SK-N-SH treated with all-trans-retinoic acid at 6 μM for 48 hours (cell line): ENCODE measurements around the gene SCAF1.

Source experiments
- ATAC-seq: fragments of 200-7000 bp; cut with Tn5 transposase; 3 replicates; pipeline ENCODE4 v1.9.1; 2020; ENCODE audit warnings: mild to moderate bottlenecking, moderate library complexity
- ARNTL ChIP-seq: fragments of 450-650 bp; formaldehyde crosslinking; IDR thresholded peaks from 2 replicates; pipeline ENCODE4 v1.5.0; 2020; ENCODE audit warnings: low read depth, mild to moderate bottlenecking, moderate library complexity, borderline replicate concordance
- BACH2 ChIP-seq: fragments of 250-450 bp; sonication (Bioruptor Pico); IDR thresholded peaks from 2 replicates; pipeline ENCODE4 v1.9.0; 2021; ENCODE audit warnings: mild to moderate bottlenecking, borderline replicate concordance
- CSDC2 ChIP-seq: fragments of 250-450 bp; sonication (Bioruptor Pico); IDR thresholded peaks from 2 replicates; pipeline ENCODE4 v1.5.0; 2020; ENCODE audit warnings: mild to moderate bottlenecking, moderate library complexity
- ESRRG ChIP-seq: fragments of 250-450 bp; sonication (Bioruptor Pico); IDR thresholded peaks from 2 replicates; pipeline ENCODE4 v1.6.1; 2021; ENCODE audit warnings: mild to moderate bottlenecking
- GLIS3 ChIP-seq: fragments of 250-450 bp; sonication (Bioruptor Pico); IDR thresholded peaks from 2 replicates; pipeline ENCODE4 v1.5.0; 2020; ENCODE audit warnings: mild to moderate bottlenecking, moderate library complexity
- ISL1 ChIP-seq: fragments of 250-450 bp; sonication (Bioruptor Pico); IDR thresholded peaks from 2 replicates; pipeline ENCODE4 v2.1.2; 2022; ENCODE audit warnings: mild to moderate bottlenecking, moderate library complexity
- OSR1 ChIP-seq: fragments of 250-450 bp; sonication (Bioruptor Pico); IDR thresholded peaks from 2 replicates; pipeline ENCODE4 v1.8.0; 2022; ENCODE audit warnings: moderate library complexity, mild to moderate bottlenecking, inconsistent platforms
- PPARA ChIP-seq: fragments of 250-450 bp; sonication (Bioruptor Pico); IDR thresholded peaks from 2 replicates; pipeline ENCODE4 v1.5.0; 2020; ENCODE audit warnings: mild to moderate bottlenecking, borderline replicate concordance
- RARB ChIP-seq: fragments of 250-450 bp; sonication (Bioruptor Pico); IDR thresholded peaks from 2 replicates; pipeline ENCODE4 v1.8.0; 2021; ENCODE audit warnings: mild to moderate bottlenecking, moderate library complexity
- SNAI2 ChIP-seq: fragments of 250-450 bp; sonication (Bioruptor Pico); IDR thresholded peaks from 2 replicates; pipeline ENCODE4 v1.5.0; 2020; ENCODE audit warnings: mild to moderate bottlenecking, moderate library complexity
- TCF4 ChIP-seq: fragments of 250-450 bp; sonication (Bioruptor Pico); IDR thresholded peaks from 2 replicates; pipeline ENCODE4 v1.8.0; 2021; ENCODE audit warnings: mild to moderate bottlenecking, moderate library complexity, borderline replicate concordance
- TOX ChIP-seq: fragments of 250-450 bp; sonication (Bioruptor Pico); IDR thresholded peaks from 2 replicates; pipeline ENCODE4 v1.8.0; 2021; ENCODE audit warnings: mild to moderate bottlenecking, moderate library complexity, borderline replicate concordance
- ZC3H10 ChIP-seq: fragments of 250-450 bp; sonication (Bioruptor Pico); IDR thresholded peaks from 2 replicates; pipeline ENCODE4 v1.5.1; 2021; ENCODE audit warnings: mild to moderate bottlenecking, moderate library complexity
- ZFP3 ChIP-seq: fragments of 250-450 bp; sonication (Bioruptor Pico); IDR thresholded peaks from 2 replicates; pipeline ENCODE4 v1.5.0; 2020; ENCODE audit warnings: mild to moderate bottlenecking, moderate library complexity
- ZFP30 ChIP-seq: fragments of 450-650 bp; formaldehyde crosslinking; IDR thresholded peaks from 2 replicates; pipeline ENCODE4 v1.5.0; 2022; ENCODE audit warnings: mild to moderate bottlenecking, moderate library complexity
- ZNF565 ChIP-seq: fragments of 450-650 bp; formaldehyde crosslinking; conservative IDR thresholded peaks from 2 replicates; pipeline ENCODE4 v1.5.0; 2020; ENCODE audit warnings: low read depth, mild to moderate bottlenecking, moderate library complexity
- ZNF70 ChIP-seq: fragments of 450-650 bp; formaldehyde crosslinking; IDR thresholded peaks from 2 replicates; pipeline ENCODE4 v1.5.0; 2020; ENCODE audit warnings: mild to moderate bottlenecking, moderate library complexity
- ZNF8 ChIP-seq: fragments of 450-650 bp; formaldehyde crosslinking; IDR thresholded peaks from 2 replicates; pipeline ENCODE4 v1.5.0; 2020; ENCODE audit warnings: mild to moderate bottlenecking, moderate library complexity
- TF ChIP-seq, protein P1 (sequence below): fragments of 250-450 bp; sonication (Bioruptor Pico); IDR thresholded peaks from 2 replicates; pipeline ENCODE4 v1.5.1; 2021; ENCODE audit warnings: mild to moderate bottlenecking, moderate library complexity
- TF ChIP-seq, protein P2 (sequence below): fragments of 250-450 bp; sonication (Bioruptor Pico); IDR thresholded peaks from 2 replicates; pipeline ENCODE4 v1.8.0; 2020; ENCODE audit warnings: mild to moderate bottlenecking, moderate library complexity, borderline replicate concordance
- TF ChIP-seq, protein P3 (sequence below): fragments of 250-450 bp; sonication (Bioruptor Pico); IDR thresholded peaks from 2 replicates; pipeline ENCODE4 v1.8.0; 2021; ENCODE audit warnings: low read depth, mild to moderate bottlenecking, moderate library complexity, borderline replicate concordance
- TF ChIP-seq, protein P4 (sequence below): fragments of 250-450 bp; sonication (Bioruptor Pico); IDR thresholded peaks from 2 replicates; pipeline ENCODE4 v1.5.1; 2020; ENCODE audit warnings: low read depth, mild to moderate bottlenecking, moderate library complexity
- TF ChIP-seq, protein P5 (sequence below): fragments of 250-450 bp; sonication (Bioruptor Pico); IDR thresholded peaks from 2 replicates; pipeline ENCODE4 v1.5.0; 2020; ENCODE audit warnings: mild to moderate bottlenecking, moderate library complexity

SCAF1 gene

DNA sequence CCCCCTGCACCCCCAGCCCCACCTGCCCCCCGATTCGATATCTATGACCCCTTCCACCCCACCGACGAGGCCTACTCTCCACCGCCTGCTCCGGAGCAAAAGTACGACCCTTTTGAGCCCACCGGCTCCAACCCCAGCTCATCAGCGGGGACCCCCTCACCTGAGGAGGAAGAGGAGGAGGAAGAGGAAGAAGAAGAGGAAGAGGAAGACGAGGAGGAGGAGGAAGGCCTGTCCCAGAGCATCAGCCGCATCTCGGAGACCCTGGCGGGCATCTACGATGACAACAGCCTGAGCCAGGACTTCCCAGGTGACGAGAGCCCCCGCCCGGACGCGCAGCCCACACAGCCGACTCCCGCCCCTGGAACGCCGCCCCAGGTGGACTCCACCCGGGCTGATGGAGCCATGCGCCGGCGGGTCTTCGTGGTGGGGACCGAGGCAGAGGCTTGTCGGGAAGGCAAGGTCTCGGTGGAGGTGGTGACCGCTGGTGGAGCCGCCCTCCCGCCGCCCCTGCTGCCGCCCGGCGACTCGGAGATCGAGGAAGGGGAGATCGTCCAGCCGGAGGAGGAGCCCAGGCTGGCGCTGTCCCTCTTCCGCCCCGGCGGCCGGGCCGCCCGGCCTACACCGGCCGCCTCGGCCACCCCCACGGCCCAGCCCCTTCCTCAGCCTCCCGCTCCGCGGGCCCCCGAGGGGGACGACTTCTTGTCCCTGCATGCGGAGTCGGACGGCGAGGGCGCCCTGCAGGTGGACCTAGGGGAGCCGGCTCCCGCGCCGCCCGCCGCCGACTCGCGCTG, 9.2 kb downstream of the SCAF1 start:
- ATAC-seq, result no peak
- no peak for TF ChIP-seq ZFP30
- no peak for TF ChIP-seq TOX (CRISPR knock-in tag)
- TF ChIP-seq SNAI2 (CRISPR knock-in tag), result no peak
- TF ChIP-seq ZFP3 (CRISPR knock-in tag), result no peak
- TF ChIP-seq ZNF565 (CRISPR knock-in tag), result no peak
- TF ChIP-seq, all 23 proteins: peak for 0

DNA sequence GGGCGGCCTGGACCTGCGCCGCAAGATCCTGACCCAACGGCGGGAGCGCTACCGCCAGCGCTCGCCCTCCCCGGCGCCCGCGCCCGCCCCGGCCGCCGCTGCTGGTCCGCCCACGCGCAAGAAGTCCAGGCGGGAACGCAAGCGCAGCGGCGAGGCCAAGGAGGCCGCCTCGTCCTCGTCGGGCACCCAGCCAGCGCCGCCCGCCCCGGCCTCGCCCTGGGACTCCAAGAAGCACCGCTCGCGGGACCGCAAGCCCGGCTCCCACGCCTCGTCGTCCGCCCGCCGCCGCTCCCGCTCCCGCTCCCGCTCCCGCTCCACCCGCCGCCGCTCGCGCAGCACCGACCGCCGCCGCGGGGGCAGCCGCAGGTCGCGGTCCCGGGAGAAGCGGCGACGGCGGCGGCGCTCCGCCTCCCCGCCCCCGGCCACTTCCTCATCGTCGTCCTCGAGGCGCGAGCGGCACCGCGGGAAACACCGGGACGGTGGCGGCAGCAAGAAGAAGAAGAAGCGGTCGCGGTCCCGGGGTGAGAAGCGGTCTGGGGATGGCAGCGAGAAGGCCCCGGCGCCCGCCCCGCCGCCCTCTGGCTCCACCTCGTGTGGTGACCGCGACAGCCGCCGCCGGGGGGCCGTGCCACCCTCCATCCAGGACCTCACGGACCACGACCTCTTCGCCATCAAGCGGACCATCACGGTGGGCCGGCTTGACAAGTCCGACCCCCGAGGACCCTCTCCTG, 10.0 kb downstream of the SCAF1 start:
- TF ChIP-seq PPARA (no peak), CSDC2 (CRISPR knock-in tag) (no peak), ZNF70 (CRISPR knock-in tag) (no peak), TOX (CRISPR knock-in tag) (no peak), ZFP30 (no peak), ZFP3 (CRISPR knock-in tag) (no peak), OSR1 (CRISPR knock-in tag) (no peak), ISL1 (no peak), ZNF565 (CRISPR knock-in tag) (no peak), ESRRG (CRISPR knock-in tag) (no peak), ARNTL (CRISPR knock-in tag) (no peak), BACH2 (CRISPR knock-in tag) (no peak), RARB (CRISPR knock-in tag) (no peak), GLIS3 (CRISPR knock-in tag) (no peak), ZC3H10 (CRISPR knock-in tag) (no peak)
- TF ChIP-seq, protein P1, sequence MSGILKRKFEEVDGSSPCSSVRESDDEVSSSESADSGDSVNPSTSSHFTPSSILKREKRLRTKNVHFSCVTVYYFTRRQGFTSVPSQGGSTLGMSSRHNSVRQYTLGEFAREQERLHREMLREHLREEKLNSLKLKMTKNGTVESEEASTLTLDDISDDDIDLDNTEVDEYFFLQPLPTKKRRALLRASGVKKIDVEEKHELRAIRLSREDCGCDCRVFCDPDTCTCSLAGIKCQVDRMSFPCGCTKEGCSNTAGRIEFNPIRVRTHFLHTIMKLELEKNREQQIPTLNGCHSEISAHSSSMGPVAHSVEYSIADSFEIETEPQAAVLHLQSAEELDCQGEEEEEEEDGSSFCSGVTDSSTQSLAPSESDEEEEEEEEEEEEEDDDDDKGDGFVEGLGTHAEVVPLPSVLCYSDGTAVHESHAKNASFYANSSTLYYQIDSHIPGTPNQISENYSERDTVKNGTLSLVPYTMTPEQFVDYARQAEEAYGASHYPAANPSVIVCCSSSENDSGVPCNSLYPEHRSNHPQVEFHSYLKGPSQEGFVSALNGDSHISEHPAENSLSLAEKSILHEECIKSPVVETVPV (CRISPR knock-in tag), result no peak
- TF ChIP-seq, protein P2, sequence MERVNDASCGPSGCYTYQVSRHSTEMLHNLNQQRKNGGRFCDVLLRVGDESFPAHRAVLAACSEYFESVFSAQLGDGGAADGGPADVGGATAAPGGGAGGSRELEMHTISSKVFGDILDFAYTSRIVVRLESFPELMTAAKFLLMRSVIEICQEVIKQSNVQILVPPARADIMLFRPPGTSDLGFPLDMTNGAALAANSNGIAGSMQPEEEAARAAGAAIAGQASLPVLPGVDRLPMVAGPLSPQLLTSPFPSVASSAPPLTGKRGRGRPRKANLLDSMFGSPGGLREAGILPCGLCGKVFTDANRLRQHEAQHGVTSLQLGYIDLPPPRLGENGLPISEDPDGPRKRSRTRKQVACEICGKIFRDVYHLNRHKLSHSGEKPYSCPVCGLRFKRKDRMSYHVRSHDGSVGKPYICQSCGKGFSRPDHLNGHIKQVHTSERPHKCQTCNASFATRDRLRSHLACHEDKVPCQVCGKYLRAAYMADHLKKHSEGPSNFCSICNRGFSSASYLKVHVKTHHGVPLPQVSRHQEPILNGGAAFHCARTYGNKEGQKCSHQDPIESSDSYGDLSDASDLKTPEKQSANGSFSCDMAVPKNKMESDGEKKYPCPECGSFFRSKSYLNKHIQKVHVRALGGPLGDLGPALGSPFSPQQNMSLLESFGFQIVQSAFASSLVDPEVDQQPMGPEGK, result no peak
- no peak for ATAC-seq

DNA sequence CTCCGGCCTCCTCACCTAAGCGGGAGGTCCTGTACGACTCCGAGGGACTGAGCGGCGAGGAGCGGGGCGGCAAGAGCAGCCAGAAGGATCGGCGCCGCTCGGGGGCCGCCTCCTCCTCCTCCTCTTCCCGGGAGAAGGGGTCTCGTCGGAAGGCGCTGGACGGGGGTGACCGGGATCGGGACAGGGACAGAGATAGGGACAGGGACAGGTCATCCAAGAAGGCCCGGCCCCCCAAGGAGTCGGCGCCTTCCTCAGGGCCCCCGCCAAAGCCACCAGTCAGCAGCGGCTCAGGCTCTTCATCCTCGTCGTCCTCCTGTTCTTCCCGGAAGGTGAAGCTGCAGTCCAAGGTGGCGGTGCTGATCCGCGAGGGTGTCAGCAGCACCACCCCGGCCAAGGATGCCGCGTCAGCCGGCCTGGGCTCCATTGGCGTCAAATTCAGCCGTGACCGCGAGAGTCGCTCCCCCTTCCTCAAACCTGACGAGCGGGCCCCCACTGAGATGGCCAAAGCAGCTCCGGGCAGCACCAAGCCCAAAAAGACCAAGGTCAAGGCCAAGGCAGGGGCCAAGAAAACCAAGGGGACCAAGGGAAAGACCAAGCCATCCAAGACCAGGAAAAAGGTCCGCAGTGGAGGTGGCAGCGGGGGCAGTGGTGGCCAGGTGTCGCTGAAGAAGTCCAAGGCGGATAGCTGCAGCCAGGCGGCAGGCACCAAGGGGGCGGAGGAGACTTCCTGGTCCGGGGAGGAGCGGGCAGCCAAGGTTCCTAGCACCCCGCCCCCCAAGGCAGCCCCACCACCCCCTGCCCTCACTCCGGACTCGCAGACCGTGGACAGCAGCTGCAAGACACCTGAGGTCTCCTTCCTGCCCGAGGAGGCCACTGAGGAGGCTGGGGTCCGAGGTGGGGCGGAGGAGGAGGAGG, 10.8 kb downstream of the SCAF1 start:
- ATAC-seq, result no peak
- TF ChIP-seq, protein P3, sequence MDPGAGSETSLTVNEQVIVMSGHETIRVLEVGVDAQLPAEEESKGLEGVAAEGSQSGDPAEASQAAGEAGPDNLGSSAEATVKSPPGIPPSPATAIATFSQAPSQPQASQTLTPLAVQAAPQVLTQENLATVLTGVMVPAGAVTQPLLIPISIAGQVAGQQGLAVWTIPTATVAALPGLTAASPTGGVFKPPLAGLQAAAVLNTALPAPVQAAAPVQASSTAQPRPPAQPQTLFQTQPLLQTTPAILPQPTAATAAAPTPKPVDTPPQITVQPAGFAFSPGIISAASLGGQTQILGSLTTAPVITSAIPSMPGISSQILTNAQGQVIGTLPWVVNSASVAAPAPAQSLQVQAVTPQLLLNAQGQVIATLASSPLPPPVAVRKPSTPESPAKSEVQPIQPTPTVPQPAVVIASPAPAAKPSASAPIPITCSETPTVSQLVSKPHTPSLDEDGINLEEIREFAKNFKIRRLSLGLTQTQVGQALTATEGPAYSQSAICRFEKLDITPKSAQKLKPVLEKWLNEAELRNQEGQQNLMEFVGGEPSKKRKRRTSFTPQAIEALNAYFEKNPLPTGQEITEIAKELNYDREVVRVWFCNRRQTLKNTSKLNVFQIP (CRISPR knock-in tag), result no peak
- TF ChIP-seq RARB (CRISPR knock-in tag) (no peak), ZNF8 (CRISPR knock-in tag) (no peak), TCF4 (CRISPR knock-in tag) (no peak), ZFP3 (CRISPR knock-in tag) (no peak), ZNF565 (CRISPR knock-in tag) (no peak), TOX (CRISPR knock-in tag) (no peak), ZC3H10 (CRISPR knock-in tag) (no peak), PPARA (no peak), ISL1 (no peak), ZNF70 (CRISPR knock-in tag) (no peak), CSDC2 (CRISPR knock-in tag) (no peak), GLIS3 (CRISPR knock-in tag) (no peak), SNAI2 (CRISPR knock-in tag) (no peak), ESRRG (CRISPR knock-in tag) (no peak), ZFP30 (no peak)
- TF ChIP-seq, protein P2, result no peak
- TF ChIP-seq, protein P4, sequence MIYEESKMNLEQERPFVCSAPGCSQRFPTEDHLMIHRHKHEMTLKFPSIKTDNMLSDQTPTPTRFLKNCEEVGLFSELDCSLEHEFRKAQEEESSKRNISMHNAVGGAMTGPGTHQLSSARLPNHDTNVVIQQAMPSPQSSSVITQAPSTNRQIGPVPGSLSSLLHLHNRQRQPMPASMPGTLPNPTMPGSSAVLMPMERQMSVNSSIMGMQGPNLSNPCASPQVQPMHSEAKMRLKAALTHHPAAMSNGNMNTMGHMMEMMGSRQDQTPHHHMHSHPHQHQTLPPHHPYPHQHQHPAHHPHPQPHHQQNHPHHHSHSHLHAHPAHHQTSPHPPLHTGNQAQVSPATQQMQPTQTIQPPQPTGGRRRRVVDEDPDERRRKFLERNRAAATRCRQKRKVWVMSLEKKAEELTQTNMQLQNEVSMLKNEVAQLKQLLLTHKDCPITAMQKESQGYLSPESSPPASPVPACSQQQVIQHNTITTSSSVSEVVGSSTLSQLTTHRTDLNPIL, result no peak
- TF ChIP-seq, protein P5, sequence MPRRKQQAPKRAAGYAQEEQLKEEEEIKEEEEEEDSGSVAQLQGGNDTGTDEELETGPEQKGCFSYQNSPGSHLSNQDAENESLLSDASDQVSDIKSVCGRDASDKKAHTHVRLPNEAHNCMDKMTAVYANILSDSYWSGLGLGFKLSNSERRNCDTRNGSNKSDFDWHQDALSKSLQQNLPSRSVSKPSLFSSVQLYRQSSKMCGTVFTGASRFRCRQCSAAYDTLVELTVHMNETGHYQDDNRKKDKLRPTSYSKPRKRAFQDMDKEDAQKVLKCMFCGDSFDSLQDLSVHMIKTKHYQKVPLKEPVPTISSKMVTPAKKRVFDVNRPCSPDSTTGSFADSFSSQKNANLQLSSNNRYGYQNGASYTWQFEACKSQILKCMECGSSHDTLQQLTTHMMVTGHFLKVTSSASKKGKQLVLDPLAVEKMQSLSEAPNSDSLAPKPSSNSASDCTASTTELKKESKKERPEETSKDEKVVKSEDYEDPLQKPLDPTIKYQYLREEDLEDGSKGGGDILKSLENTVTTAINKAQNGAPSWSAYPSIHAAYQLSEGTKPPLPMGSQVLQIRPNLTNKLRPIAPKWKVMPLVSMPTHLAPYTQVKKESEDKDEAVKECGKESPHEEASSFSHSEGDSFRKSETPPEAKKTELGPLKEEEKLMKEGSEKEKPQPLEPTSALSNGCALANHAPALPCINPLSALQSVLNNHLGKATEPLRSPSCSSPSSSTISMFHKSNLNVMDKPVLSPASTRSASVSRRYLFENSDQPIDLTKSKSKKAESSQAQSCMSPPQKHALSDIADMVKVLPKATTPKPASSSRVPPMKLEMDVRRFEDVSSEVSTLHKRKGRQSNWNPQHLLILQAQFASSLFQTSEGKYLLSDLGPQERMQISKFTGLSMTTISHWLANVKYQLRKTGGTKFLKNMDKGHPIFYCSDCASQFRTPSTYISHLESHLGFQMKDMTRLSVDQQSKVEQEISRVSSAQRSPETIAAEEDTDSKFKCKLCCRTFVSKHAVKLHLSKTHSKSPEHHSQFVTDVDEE, result no peak
